Central memory CD8-positive, alpha-beta T cell (primary cell): ENCODE results near the gene CNDP2.
A peak's percentile ranks its signal among the peaks of the same experiment; 100 is the strongest.
"Not testable (repeated sequence)": the region's sequence is repeated elsewhere in the genome, so short reads cannot be mapped to it uniquely, and the experiment has no call there.

Experiments
- ATAC-seq: fragments of 150-1000 bp; cut with Tn5 transposase; replicated peaks from 2 replicates; pipeline ENCODE4 v1.10.0; 2022; ENCODE audit warnings: mild to moderate bottlenecking, moderate FRiP score, moderate number of reproducible peaks; ENCODE audit not compliant: poor library complexity, severe bottlenecking; ENCODE audit errors: extremely low read depth
- DNase-seq, 2 donors: peaks; one replicate each; pipeline ENCODE4 v3.0.0; 2021; ENCODE audit warnings: low spot score in 2 of 2
- H3K27ac Mint-ChIP-seq: one replicate; pipeline ENCODE4 v1.8.0; 2022; ENCODE audit warnings: low read depth, mild to moderate bottlenecking, moderate library complexity, mixed read lengths
- H3K27me3 Mint-ChIP-seq: one replicate; pipeline ENCODE4 v1.8.0; 2022; ENCODE audit warnings: mixed read lengths
- H3K36me3 Mint-ChIP-seq: one replicate; pipeline ENCODE4 v1.8.0; 2022; ENCODE audit warnings: mild to moderate bottlenecking, moderate library complexity, mixed read lengths; ENCODE audit not compliant: insufficient read depth
- H3K4me1 Mint-ChIP-seq: one replicate; pipeline ENCODE4 v1.8.0; 2022; ENCODE audit warnings: mixed read lengths
- H3K4me3 Mint-ChIP-seq: one replicate; pipeline ENCODE4 v1.8.0; 2022; ENCODE audit warnings: mild to moderate bottlenecking, moderate library complexity, mixed read lengths
- H3K9me3 Mint-ChIP-seq: one replicate; pipeline ENCODE4 v1.8.0; 2022; ENCODE audit warnings: mixed read lengths

CNDP2 gene

DNA sequence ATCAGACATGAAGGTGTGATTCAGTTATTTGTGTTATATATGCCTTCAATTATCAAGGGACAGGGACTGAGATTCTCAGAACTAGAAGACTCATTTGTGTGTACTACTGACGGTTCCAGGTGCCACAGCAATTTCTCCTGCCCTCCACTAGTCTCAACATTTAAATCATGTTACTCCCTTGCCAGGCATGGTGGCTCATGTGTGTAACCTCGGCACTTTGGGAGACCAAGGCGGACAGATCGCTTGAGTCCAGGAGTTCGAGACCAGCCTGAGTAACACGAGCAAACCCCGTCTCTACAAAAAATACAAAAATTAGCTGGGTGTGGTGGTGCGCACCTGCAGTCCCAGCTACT lies 1.1 kb downstream of the CNDP2 start:
- Mint-ChIP-seq H3K9me3 (no peaks in the 10 kb centered on the region), H3K4me1 (peaks cover 48% of the 10 kb centered on the region), H3K4me3 (peak overlapping the region; percentile 95), H3K27ac (peak overlapping the region; percentile 93), H3K27me3 (no peaks in the 10 kb centered on the region), H3K36me3 (peaks cover 27% of the 10 kb centered on the region)
- no peak for DNase-seq
- ATAC-seq = no peak

DNA sequence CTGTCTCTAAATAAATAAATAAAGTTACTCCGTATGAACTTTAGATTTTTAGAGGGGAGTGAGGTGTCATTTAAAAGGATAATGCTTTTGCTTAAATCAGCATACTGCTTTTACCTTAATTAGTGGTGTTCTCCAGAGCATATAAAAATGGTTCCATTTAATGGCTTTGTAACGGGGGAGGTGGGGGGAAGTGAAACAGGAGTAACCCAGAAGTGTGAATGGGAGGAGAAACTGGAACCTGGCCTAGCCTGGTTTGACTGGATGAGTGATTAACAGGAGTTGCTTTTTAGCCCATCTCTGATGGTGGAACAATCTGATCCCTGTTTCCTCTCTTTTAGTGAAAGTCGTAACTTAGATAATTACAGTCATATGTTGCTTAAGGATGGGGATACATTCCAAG lies 1.6 kb downstream of the CNDP2 start:
- Mint-ChIP-seq H3K4me1 (peaks cover 48% of the 10 kb centered on the region), H3K27ac (peak overlapping the region; percentile 93), H3K4me3 (peak overlapping the region; percentile 95), H3K9me3 (no peaks in the 10 kb centered on the region), H3K27me3 (no peaks in the 10 kb centered on the region), H3K36me3 (peaks cover 32% of the 10 kb centered on the region)
- DNase-seq (no peak), ATAC-seq (no peak)

DNA sequence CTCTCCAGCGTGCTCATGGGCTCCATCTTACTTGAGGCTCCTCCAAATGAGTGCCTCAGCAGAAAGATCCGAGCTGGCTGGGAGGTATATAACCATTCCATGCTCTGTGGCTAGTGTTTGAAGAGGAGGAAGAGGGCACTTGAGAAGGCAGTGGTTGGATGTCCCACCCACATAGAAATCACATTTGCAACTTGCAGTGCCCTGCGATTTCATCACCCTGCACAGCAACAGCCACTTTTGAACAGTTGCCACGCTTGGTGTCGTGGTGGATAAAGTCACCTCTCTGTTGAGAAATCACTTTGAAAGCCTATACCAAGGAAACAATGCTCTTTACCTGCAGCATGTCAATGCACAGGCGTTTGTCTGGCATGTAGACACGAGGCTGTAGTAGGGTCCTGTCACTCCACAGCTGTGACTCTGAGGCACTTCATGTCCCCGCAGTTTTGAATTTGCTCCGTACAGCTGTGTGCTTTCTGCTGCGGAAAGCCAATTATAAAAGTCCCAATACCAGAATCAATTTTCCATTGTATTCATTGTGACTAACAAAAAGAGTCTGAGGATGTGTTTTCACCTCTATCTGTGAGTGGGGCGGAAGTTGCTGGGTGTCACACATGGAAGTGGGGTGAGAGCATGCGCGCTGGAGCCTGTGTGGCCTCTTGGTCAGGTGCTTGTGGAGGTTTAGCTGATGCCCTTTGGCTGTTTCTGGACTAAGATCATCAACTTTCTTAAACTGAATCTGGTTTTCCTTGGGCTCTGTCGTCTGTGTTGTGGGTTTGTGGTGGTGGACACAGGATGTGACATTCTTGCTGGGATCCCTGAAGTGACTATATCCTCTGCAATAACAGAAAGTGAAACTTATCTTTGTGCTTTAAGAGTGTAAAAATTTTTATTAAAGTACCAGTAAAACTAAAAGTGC lies 2.8 kb downstream of the CNDP2 start:
- H3K27ac Mint-ChIP-seq = peak overlapping the region; percentile 91
- ATAC-seq (peak; percentile 65), DNase-seq (peak; percentile 48 to 56)
- peak overlapping the region; percentile 83 for H3K4me3 Mint-ChIP-seq
- H3K9me3 Mint-ChIP-seq = no peaks in the 10 kb centered on the region
- H3K27me3 Mint-ChIP-seq = no peaks in the 10 kb centered on the region
- H3K4me1 Mint-ChIP-seq = peaks cover 49% of the 10 kb centered on the region
- peaks cover 40% of the 10 kb centered on the region for H3K36me3 Mint-ChIP-seq

DNA sequence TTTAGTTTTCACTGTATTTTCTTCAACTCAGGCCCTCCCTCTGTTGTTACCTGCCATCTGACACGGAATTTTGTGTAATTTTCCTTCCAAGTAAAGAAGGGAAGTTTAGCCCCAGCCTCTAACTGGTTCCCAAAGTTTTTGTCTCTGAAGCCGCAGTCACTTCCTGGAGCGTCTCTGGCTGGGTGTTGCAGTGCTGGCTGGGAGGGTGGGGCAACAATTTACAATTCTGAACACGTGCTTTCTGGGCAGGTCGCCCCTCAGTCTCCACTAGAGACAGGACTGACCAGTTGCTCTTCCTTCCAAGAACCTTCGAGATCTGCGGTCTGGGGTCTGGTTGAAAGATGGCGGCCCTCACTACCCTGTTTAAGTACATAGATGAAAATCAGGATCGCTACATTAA lies 3.5 kb downstream of the CNDP2 start:
- peak overlapping the region; percentile 83 for H3K4me3 Mint-ChIP-seq
- peaks cover 49% of the 10 kb centered on the region for H3K4me1 Mint-ChIP-seq
- peak overlapping the region; percentile 91 for H3K27ac Mint-ChIP-seq
- ATAC-seq (peak; percentile 54), DNase-seq (peak in 1 of 2 donors; percentile 28)
- no peaks in the 10 kb centered on the region for H3K27me3 Mint-ChIP-seq
- no peaks in the 10 kb centered on the region for H3K9me3 Mint-ChIP-seq
- H3K36me3 Mint-ChIP-seq = peaks cover 42% of the 10 kb centered on the region

DNA sequence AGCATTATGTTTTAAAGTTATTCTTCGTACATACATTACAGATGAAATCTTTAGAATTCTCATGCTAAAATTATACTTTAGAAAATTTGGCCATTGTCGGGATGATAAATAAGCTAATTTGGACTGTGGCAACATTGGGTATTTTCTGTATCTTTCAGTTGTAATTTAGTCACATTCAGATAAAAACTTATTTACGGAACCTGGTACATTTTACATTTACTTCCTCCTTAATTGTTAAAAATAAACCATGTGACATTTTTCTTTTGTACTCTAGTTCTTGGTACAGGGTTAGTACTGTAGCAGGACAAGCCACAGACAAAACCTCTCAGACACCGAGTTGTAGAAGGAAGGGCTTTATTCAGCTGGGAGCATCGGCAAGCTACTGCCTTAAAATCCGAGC lies 4.2 kb downstream of the CNDP2 start:
- DNase-seq (no peak), ATAC-seq (no peak)
- Mint-ChIP-seq H3K27ac (peak overlapping the region; percentile 91), H3K27me3 (no peaks in the 10 kb centered on the region), H3K9me3 (no peaks in the 10 kb centered on the region), H3K4me1 (peaks cover 48% of the 10 kb centered on the region), H3K36me3 (peaks cover 45% of the 10 kb centered on the region), H3K4me3 (no peak overlapping the region)

DNA sequence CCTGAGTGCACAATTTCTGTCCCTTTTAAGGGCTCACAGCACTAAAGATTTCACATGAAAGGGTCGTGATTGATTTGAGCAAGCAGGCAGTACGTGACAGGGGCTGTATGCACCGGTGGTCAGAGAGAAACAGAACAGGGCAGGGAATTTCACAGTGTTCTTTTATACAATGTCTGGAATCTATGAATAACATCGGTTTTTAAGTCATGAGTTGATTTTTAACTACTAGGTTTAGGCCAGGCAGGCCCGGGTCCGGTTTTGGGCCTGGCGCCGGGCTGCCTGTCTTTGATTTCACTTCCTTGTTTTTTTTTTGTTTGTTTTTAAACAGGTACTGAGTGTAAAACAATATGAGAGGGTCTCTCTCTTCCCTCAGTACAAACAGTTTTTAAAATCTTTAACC lies 4.6 kb downstream of the CNDP2 start:
- DNase-seq, ATAC-seq, H3K9me3 Mint-ChIP-seq, H3K27me3 Mint-ChIP-seq, H3K4me3 Mint-ChIP-seq, H3K27ac Mint-ChIP-seq: not testable (repeated sequence)
- H3K4me1 Mint-ChIP-seq = peaks cover 47% of the 10 kb centered on the region
- H3K36me3 Mint-ChIP-seq = peaks cover 46% of the 10 kb centered on the region

DNA sequence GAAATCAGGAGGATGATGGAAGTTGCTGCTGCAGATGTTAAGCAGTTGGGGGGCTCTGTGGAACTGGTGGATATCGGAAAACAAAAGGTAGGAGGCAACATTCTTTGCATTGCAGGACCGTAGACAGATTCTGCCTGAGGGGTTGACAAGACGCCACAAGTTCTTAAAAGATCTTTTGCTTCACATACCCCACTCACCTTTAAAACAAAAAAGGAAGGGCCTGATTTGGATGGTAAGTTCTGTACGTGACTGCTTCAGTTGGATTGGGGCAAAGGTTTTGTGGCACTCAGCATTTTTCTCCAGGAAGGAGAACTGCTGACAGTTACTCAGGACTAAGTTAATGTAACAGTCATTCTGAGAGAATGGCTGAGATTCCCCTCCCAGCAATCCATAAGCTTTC lies 5.2 kb downstream of the CNDP2 start:
- no peaks in the 10 kb centered on the region for H3K27me3 Mint-ChIP-seq
- no peak overlapping the region for H3K27ac Mint-ChIP-seq
- DNase-seq = no peak
- no peak overlapping the region for H3K4me3 Mint-ChIP-seq
- peaks cover 44% of the 10 kb centered on the region for H3K4me1 Mint-ChIP-seq
- H3K36me3 Mint-ChIP-seq = peaks cover 47% of the 10 kb centered on the region
- no peak for ATAC-seq
- H3K9me3 Mint-ChIP-seq = no peaks in the 10 kb centered on the region

DNA sequence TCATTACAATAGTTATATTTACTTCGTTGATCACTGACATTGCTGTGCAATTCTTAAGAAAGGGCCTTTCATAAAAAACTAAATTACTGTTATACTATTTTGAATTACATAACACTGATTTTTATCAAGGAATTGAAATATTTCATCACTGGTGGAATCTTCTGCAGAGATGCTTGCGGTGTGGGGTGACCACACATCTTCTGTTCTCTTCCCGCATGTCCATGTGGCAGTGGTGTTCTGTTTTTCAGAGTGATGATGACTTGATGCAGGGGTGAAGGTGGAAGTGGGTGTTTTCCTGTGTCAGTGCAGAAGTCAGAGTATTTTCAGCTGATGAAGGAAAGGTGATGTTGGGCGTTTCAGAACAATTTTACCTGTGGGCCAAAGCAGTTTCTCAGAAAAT lies 7.0 kb downstream of the CNDP2 start:
- peaks cover 47% of the 10 kb centered on the region for H3K4me1 Mint-ChIP-seq
- no peaks in the 10 kb centered on the region for H3K27me3 Mint-ChIP-seq
- no peak overlapping the region for H3K4me3 Mint-ChIP-seq
- H3K27ac Mint-ChIP-seq = no peak overlapping the region
- DNase-seq = no peak
- peaks cover 60% of the 10 kb centered on the region for H3K36me3 Mint-ChIP-seq
- no peaks in the 10 kb centered on the region for H3K9me3 Mint-ChIP-seq
- ATAC-seq = no peak

DNA sequence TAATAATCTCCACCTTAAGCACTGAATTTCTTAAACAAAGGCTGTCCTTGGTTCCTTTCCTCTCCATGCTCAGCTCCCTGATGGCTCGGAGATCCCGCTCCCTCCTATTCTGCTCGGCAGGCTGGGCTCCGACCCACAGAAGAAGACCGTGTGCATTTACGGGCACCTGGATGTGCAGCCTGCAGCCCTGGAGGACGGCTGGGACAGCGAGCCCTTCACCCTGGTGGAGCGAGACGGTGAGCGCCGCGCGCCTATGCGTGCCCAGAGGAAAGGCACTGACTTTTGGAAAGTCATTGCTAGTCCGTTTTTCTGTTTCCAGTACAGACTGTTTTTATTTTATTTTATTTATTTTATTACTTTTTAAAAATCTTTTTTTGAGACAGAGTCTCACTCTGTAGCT lies 9.6 kb downstream of the CNDP2 start:
- no peaks in the 10 kb centered on the region for H3K27me3 Mint-ChIP-seq

DNA sequence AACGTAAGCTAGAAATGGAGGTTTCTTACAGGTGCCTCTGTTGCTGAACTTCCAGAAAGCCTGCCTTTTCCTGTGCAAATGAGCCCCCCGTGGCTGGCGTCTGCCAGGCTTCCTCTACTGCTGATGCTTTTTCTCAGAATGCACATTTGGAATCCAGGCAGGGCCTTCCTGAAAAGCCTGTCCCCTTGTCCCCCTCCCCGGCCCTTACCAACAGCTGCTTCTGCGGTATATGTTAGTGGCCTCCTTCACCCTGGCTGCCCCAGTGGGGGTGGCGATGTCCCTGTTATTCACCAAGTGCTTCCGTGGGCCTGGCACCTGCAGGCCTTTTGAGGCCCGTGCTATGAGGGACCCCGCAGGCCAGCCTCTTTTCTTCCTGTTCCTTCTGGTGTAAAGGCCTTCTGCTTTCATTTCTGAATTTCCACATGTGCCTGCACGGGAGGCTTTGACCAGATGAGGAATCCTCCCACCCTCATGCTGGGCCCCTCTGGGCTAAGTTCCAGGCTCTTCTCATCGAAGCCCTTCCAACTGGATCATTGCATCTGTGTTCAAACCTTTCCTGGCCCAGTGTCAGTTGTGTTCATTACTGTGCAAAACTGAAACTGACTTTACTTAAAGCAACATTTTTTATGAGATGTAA lies 10.4 kb downstream of the CNDP2 start:
- ATAC-seq (no peak), DNase-seq (no peak)
- H3K4me1 Mint-ChIP-seq = peaks cover 27% of the 10 kb centered on the region
- no peak overlapping the region for H3K4me3 Mint-ChIP-seq
- no peaks in the 10 kb centered on the region for H3K9me3 Mint-ChIP-seq
- H3K27ac Mint-ChIP-seq = no peak overlapping the region
- peaks cover 68% of the 10 kb centered on the region for H3K36me3 Mint-ChIP-seq
- no peaks in the 10 kb centered on the region for H3K27me3 Mint-ChIP-seq

More for the DNA sequence above, 9.6 kb downstream of the CNDP2 start:
- peaks cover 32% of the 10 kb centered on the region for H3K4me1 Mint-ChIP-seq
- DNase-seq (no peak), ATAC-seq (no peak)
- H3K9me3 Mint-ChIP-seq = no peaks in the 10 kb centered on the region
- H3K4me3 Mint-ChIP-seq = no peak overlapping the region
- peaks cover 68% of the 10 kb centered on the region for H3K36me3 Mint-ChIP-seq
- H3K27ac Mint-ChIP-seq = no peak overlapping the region

DNA sequence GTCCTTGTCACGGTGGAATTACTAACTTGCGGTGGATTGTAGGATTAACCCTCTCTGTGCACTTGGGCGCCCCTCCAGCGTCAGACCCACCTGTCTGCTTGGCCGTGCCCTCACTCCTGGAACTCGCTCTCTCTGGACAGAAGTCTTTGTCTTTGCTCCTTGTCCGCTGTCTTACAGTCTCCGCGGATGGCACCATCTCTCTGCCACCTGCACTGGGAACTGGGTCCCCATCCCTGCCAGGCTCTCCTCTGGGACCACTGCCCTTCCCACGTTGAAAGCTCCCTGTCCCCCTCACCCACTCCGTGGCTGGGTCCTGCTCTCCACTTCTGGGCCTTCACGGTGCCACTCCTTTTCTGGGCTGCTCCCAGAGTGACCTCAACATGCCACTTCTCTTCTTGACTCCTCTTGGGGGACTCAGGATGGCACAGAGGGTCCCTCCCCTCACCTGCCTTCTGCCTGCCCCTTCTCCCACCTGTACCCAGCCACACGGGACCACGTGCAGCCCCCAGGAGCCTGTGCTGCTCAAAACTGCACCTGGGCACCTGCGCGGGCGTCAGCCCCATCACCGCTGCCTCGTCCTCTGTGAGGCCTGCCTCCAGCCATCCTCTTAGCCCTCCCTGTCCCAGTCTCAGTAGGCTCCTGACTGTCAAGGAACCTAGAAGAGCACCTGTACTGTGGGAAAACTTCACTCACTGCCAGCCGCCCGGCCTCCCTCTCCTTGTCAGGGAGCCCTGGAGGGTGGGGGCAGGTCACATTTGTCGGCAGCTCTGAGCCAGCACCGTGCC lies 11.1 kb downstream of the CNDP2 start:
- no peak overlapping the region for H3K4me3 Mint-ChIP-seq
- no peaks in the 10 kb centered on the region for H3K27me3 Mint-ChIP-seq
- no peak overlapping the region for H3K27ac Mint-ChIP-seq
- no peak for ATAC-seq
- H3K4me1 Mint-ChIP-seq = peaks cover 27% of the 10 kb centered on the region
- DNase-seq = no peak
- no peaks in the 10 kb centered on the region for H3K9me3 Mint-ChIP-seq
- H3K36me3 Mint-ChIP-seq = peaks cover 63% of the 10 kb centered on the region

DNA sequence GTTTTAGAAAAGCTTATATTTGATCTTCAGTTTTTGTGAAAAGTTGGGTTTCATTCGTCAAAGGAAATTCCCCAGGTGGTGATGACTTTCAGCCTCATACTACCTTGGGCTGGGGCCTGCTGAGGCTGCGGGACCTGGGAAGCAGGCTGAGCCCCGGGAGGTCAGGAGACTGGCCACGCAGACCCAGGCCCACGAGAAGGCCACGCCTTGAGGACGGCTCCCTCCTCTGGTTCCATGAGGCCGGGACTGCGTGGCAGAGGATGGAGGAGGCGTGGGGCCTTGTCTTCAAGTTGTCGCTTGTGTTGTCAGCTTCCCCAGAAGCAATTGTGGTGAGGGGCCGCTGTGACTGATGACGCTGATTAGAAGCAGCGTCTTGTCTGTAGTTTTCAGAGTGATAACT lies 11.8 kb downstream of the CNDP2 start:
- ATAC-seq (no peak), DNase-seq (no peak)
- Mint-ChIP-seq H3K27ac (no peak overlapping the region), H3K9me3 (no peaks in the 10 kb centered on the region), H3K36me3 (peaks cover 63% of the 10 kb centered on the region), H3K4me3 (no peak overlapping the region), H3K27me3 (no peaks in the 10 kb centered on the region), H3K4me1 (peaks cover 31% of the 10 kb centered on the region)
